Measurements from ENCODE around the gene GMDS. TPM values are rescaled to one million over a fixed set of nuclear protein-coding genes. Genes with fewer than 3 reads are reported as not detected.

The GMDS gene
- total RNA-seq, 1 donor = 23.2 TPM

DNA sequence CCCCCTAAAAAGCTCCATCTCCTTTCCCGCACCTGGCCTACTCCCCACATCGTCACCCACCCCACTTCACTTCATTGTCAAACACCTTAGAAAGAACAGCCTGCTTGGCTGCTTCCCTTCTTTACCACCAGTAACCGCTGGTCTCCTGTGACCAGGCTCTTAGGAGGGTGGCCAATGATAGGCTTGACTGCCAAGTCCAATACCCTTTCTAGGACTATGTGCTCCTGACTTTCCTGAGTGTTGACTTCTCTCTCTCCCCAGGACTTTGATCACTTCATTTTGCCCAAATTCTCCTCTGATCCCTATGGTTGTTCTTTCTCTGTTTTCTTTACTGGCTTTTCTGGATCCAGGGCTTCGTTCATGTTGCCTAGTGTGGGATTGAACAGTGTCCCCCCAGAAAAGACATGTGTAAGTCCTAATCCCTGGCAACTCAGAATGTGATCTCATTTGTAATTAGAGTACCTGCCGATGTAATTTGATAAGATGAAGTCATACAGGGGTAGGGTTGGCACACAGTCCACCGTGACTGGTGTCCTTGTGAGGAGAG lies 254.0 kb downstream of the GMDS start:
- DNase-seq (ENCODE audit: insufficient read length, low spot score, missing footprints) = no peak
- no peak overlapping the region for H3K4me2 ChIP-seq (ENCODE audit: insufficient read depth, low read length)
- no peaks in the 10 kb centered on the region for H4K20me1 ChIP-seq (ENCODE audit: insufficient read depth, low read length)
- H3K27me3 ChIP-seq (ENCODE audit: insufficient read depth, low read length) = no peaks in the 10 kb centered on the region
- no peak overlapping the region for H2AFZ ChIP-seq (ENCODE audit: low read length)
- H3K9me3 ChIP-seq (ENCODE audit: low read depth, low read length) = no peaks in the 10 kb centered on the region
- no peaks in the 10 kb centered on the region for H3K36me3 ChIP-seq (ENCODE audit: insufficient read depth, low read length)
- H3K79me2 ChIP-seq (ENCODE audit: insufficient read depth, low read length) = no peaks in the 10 kb centered on the region
- no peak overlapping the region for H3K4me3 ChIP-seq (ENCODE audit: insufficient read depth, low read length)
- H3K4me1 ChIP-seq (ENCODE audit: insufficient read depth, low read length) = peaks cover 25% of the 10 kb centered on the region
- TF ChIP-seq, protein P1, sequence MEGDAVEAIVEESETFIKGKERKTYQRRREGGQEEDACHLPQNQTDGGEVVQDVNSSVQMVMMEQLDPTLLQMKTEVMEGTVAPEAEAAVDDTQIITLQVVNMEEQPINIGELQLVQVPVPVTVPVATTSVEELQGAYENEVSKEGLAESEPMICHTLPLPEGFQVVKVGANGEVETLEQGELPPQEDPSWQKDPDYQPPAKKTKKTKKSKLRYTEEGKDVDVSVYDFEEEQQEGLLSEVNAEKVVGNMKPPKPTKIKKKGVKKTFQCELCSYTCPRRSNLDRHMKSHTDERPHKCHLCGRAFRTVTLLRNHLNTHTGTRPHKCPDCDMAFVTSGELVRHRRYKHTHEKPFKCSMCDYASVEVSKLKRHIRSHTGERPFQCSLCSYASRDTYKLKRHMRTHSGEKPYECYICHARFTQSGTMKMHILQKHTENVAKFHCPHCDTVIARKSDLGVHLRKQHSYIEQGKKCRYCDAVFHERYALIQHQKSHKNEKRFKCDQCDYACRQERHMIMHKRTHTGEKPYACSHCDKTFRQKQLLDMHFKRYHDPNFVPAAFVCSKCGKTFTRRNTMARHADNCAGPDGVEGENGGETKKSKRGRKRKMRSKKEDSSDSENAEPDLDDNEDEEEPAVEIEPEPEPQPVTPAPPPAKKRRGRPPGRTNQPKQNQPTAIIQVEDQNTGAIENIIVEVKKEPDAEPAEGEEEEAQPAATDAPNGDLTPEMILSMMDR (IDR thresholded peaks at IDR 0.05; ENCODE audit: extremely low read depth, low read depth, low read length) = no peak
- H3K27ac ChIP-seq (ENCODE audit: low read depth, low read length) = no peak overlapping the region

DNA sequence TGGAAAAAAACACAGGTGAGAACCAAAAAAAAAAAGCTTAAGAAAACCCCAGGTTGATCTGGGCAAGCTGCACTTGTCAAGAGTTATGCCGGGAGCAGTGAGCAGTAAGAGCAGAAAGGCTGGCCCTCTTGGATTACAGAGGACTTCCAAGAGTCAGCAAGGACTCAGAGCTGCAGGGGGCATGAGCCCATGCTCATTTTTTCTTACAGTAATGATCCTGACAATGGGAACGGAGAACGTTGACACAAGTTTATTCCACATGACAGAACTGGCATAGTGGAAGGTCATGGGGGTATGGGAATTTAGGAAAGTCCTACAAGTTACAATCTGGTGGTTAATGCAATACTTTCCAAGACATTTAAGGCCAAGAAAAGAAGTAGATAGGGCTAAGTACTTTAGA lies 256.6 kb downstream of the GMDS start:
- no peak overlapping the region for H3K4me2 ChIP-seq (ENCODE audit: insufficient read depth, low read length)
- no peaks in the 10 kb centered on the region for H3K27me3 ChIP-seq (ENCODE audit: insufficient read depth, low read length)
- no peak overlapping the region for H2AFZ ChIP-seq (ENCODE audit: low read length)
- no peak overlapping the region for H3K27ac ChIP-seq (ENCODE audit: low read depth, low read length)
- H3K9me3 ChIP-seq (ENCODE audit: low read depth, low read length) = no peaks in the 10 kb centered on the region
- H3K4me1 ChIP-seq (ENCODE audit: insufficient read depth, low read length) = peaks cover 25% of the 10 kb centered on the region
- no peaks in the 10 kb centered on the region for H4K20me1 ChIP-seq (ENCODE audit: insufficient read depth, low read length)
- no peak for DNase-seq (ENCODE audit: insufficient read length, low spot score, missing footprints)
- H3K4me3 ChIP-seq (ENCODE audit: insufficient read depth, low read length) = no peak overlapping the region
- no peaks in the 10 kb centered on the region for H3K36me3 ChIP-seq (ENCODE audit: insufficient read depth, low read length)
- no peaks in the 10 kb centered on the region for H3K79me2 ChIP-seq (ENCODE audit: insufficient read depth, low read length)
- TF ChIP-seq, protein P1 (IDR thresholded peaks at IDR 0.05; ENCODE audit: extremely low read depth, low read depth, low read length) = no peak

DNA sequence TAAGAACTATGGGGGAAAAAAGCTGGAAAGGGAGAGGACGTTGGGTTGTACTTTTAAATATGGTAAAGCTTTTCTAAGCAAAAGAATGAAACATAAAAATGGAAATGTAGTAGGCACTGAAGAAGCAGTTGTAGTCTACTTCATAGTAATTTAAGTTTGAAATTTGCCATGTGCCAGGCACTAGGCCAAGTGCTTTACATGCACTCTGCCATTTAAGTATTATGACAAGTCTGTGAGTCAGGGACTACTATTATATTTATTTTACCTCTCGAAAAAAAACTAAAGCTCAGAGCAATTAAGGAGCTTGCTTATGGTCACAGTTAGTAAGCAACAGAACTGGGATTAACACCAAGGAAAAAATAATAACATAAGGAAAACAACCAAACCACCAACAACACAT lies 257.8 kb downstream of the GMDS start:
- peak overlapping the region; percentile 48 for H3K4me2 ChIP-seq (ENCODE audit: insufficient read depth, low read length)

DNA sequence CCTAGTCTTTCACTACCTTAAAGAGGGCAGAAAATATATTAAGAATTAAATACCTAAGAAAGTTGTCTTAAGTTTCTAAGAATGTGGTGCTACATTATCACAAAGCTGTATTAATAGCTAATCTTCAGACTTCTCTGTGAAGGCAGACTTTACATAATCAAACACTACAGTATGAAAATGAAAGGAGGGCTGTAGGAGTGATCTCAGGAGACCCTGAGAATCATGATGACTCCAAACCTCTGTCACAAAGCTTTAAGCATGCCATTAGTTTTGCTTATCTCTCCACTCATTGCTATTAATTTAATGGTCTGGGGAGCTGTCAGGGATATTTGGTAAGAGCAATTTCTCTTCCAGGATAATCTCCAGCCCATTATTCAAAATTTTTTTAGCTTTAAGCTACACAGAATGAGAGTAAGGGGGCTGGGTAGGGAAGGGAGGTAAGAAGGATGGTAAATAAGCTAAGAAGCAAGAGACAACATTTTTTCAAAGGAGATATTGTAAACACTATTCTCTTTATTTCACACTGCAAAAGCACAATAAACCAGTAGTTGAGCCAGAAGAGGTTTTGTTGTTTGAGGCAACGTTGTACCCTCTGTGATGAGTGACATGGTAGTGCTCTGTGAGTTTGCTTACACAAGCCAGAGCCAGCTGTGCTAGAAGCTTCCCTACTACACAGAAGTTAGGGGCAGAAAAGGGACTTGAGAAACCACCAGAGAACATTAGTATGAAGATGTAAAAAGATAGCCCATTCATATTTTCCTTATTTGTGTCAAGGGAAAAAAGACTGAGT lies 258.8 kb downstream of the GMDS start:
- TF ChIP-seq, protein P1 (IDR thresholded peaks at IDR 0.05; ENCODE audit: extremely low read depth, low read depth, low read length) = no peak
- no peak overlapping the region for H3K4me2 ChIP-seq (ENCODE audit: insufficient read depth, low read length)
- H3K27ac ChIP-seq (ENCODE audit: low read depth, low read length) = no peak overlapping the region
- peaks cover under 1% of the 10 kb centered on the region for H3K79me2 ChIP-seq (ENCODE audit: insufficient read depth, low read length)
- no peak for DNase-seq (ENCODE audit: insufficient read length, low spot score, missing footprints)
- H3K27me3 ChIP-seq (ENCODE audit: insufficient read depth, low read length) = no peaks in the 10 kb centered on the region
- H3K4me3 ChIP-seq (ENCODE audit: insufficient read depth, low read length) = no peak overlapping the region
- no peaks in the 10 kb centered on the region for H3K36me3 ChIP-seq (ENCODE audit: insufficient read depth, low read length)
- no peak overlapping the region for H2AFZ ChIP-seq (ENCODE audit: low read length)
- no peaks in the 10 kb centered on the region for H4K20me1 ChIP-seq (ENCODE audit: insufficient read depth, low read length)
- H3K9me3 ChIP-seq (ENCODE audit: low read depth, low read length) = no peaks in the 10 kb centered on the region
- peaks cover 13% of the 10 kb centered on the region for H3K4me1 ChIP-seq (ENCODE audit: insufficient read depth, low read length)

More for the DNA sequence above, 257.8 kb downstream of the GMDS start:
- no peaks in the 10 kb centered on the region for H3K79me2 ChIP-seq (ENCODE audit: insufficient read depth, low read length)
- TF ChIP-seq, protein P1 (IDR thresholded peaks at IDR 0.05; ENCODE audit: extremely low read depth, low read depth, low read length) = no peak
- no peaks in the 10 kb centered on the region for H4K20me1 ChIP-seq (ENCODE audit: insufficient read depth, low read length)
- no peaks in the 10 kb centered on the region for H3K36me3 ChIP-seq (ENCODE audit: insufficient read depth, low read length)
- H3K27ac ChIP-seq (ENCODE audit: low read depth, low read length) = no peak overlapping the region
- H3K27me3 ChIP-seq (ENCODE audit: insufficient read depth, low read length) = no peaks in the 10 kb centered on the region
- H3K4me3 ChIP-seq (ENCODE audit: insufficient read depth, low read length) = no peak overlapping the region
- DNase-seq (ENCODE audit: insufficient read length, low spot score, missing footprints) = peak; percentile 46
- H3K4me1 ChIP-seq (ENCODE audit: insufficient read depth, low read length) = peaks cover 16% of the 10 kb centered on the region
- no peak overlapping the region for H2AFZ ChIP-seq (ENCODE audit: low read length)
- no peaks in the 10 kb centered on the region for H3K9me3 ChIP-seq (ENCODE audit: low read depth, low read length)
